ENCODE results near the gene ANKDD1B.
A peak's percentile ranks its signal among the peaks of the same experiment; 100 is the strongest.

ANKDD1B gene

DNA sequence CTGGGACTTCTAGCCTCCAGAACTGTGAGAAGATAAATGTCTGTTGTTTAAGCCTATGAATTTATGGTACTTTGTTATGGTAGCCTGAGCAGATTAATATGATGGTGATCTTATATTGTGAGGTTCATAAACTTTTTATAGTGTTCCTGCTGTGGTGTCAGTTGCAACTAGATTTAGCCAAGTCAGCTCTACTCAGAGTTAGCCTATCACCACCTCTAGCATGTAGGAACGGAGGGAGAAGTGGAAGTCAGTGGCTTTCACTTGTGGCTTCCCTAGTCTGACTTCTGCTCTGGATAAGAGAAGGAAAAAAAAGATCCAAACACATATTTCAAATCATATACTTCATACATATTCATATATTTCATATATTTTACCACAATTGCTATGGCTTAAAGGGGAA, 99.4 kb downstream of the ANKDD1B start:
- DNase-seq = no peak

DNA sequence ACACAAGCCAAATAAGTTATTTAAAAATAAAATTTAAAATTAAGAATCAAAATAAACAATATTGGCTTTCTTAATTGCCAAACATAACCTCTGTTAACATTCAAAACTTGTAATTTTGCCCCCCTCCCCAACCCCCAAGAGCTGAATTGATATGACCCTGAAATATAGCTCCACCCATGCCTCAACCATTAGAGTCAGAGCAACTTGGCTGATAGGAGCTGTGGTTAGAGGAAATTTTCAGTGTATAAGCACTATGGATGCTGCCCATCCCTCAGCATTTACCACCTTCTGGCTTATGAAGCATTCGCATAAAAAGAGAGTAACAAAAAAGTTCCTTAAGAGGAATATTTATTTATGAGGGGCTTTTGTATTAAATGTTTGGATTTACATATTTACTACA, 99.9 kb downstream of the ANKDD1B start:
- DNase-seq = no peak

DNA sequence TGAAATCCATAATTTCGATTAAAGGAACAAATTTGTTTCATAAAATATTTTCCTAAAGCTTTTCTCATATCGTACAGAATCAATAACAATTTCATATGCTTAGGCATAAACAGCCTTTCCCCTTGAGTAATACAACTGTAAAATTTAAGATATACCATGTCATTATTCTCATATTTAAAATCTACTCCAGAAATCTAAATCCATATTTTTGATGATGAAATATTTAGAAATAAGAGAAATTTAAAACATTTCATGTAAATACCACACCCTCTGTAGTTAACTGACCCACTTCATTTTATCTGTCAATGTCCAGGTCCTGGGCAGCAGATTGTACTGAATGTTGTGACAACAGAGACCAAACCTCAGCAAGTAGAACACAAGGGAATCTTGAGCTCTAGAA, 100.8 kb downstream of the ANKDD1B start:
- DNase-seq = no peak

DNA sequence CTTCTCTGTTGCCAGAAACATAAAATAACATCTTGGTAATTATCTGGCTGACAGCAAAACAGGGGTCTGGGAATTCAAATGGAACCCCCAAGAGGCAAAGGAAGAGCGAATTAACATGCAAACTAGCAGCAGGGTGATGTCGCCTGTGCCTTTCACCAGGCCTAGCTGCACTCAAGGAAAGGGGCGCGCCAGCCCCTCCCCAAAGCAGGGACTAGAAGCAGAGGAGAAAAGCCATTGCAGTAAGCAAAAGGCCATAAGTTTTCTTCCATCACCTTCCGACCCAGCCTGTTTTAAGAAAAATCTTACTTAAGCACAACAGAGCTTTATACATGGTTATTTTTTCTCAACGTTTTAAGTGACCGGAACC, 105.4 kb downstream of the ANKDD1B start:
- DNase-seq = no peak

DNA sequence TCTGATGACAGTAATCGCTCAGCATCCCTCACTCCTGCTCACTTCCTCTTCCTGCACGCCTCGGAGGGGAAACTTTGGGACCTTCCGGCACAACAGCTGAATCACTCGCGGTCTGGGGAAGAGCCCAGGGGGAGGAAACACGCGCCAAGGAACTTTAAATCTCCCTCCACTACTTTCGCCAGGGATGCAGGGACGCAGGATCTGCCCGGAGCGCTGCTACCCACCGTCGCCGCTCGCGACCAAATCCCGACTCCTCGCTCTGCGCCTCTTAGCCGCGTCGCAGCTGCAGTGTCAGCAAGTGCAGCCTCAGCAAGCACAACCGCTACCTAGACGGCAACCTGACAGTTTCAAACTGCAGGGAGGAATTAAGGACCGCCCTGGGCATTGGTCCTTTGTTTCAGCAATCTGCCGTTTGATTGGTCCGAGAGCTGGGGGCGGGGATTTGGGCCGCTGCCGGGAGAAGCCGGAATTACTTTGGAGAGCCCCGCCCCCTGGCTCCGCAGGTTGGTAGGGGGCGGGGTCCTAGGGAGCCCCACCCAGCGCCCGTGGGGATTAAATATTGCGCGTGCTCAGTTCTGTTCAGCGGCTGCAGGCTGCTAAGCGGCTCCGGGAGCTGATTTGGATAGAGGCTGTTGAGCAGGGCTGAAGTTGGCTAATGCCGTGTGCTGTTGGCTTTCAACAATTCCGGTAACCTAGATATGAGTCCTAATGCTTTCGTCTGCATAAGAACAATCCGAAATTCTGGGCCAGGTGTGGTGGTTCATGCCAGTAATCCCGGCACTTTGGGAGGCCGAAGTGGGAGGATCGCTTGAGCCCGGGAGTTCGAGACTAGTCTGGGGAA, 106.0 kb downstream of the ANKDD1B start, which contains the start of gene POC5:
TSS of gene POC5 (minus strand) at position 356 of the 841 bp plus-strand sequence. CDS start 4,500 bp downstream, outside the sequence.
- peak; percentile 98 to 99 for DNase-seq

DNA sequence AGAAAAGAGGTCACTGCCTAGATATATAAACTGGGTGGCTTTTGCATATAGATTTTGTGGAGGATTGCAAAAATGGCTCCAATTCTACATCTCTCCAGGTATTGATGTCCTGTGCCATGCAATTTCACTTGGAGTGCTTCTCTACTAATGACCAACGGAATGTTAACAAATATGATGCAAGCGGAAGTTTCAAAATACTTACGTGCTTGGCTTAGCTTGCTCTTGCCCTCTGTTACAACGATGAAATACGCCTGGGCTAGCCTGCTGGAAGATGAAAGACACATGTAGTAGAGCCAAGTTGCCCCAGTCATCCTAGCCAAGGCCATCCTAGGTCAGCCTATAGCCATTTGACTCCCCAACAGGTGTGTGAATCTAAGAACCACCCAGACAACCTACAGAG, 109.6 kb downstream of the ANKDD1B start:
- no peak for DNase-seq

All from CD4-positive, alpha-beta T cell treated with Interleukin-1 beta for 1 hour (primary cell).